SK-N-SH treated with all-trans-retinoic acid at 6 μM for 48 hours (cell line): ENCODE results near the gene HHIPL1.

Experiments
- ATAC-seq: fragments of 200-7000 bp; cut with Tn5 transposase; 3 replicates; pipeline ENCODE4 v1.9.1; 2020; ENCODE audit warnings: mild to moderate bottlenecking, moderate library complexity
- BACH2 ChIP-seq: fragments of 250-450 bp; sonication (Bioruptor Pico); IDR thresholded peaks from 2 replicates; pipeline ENCODE4 v1.9.0; 2021; ENCODE audit warnings: mild to moderate bottlenecking, borderline replicate concordance
- CSDC2 ChIP-seq: fragments of 250-450 bp; sonication (Bioruptor Pico); IDR thresholded peaks from 2 replicates; pipeline ENCODE4 v1.5.0; 2020; ENCODE audit warnings: mild to moderate bottlenecking, moderate library complexity
- ESRRG ChIP-seq: fragments of 250-450 bp; sonication (Bioruptor Pico); IDR thresholded peaks from 2 replicates; pipeline ENCODE4 v1.6.1; 2021; ENCODE audit warnings: mild to moderate bottlenecking
- GLIS3 ChIP-seq: fragments of 250-450 bp; sonication (Bioruptor Pico); IDR thresholded peaks from 2 replicates; pipeline ENCODE4 v1.5.0; 2020; ENCODE audit warnings: mild to moderate bottlenecking, moderate library complexity
- ISL1 ChIP-seq: fragments of 250-450 bp; sonication (Bioruptor Pico); IDR thresholded peaks from 2 replicates; pipeline ENCODE4 v2.1.2; 2022; ENCODE audit warnings: mild to moderate bottlenecking, moderate library complexity
- OSR1 ChIP-seq: fragments of 250-450 bp; sonication (Bioruptor Pico); IDR thresholded peaks from 2 replicates; pipeline ENCODE4 v1.8.0; 2022; ENCODE audit warnings: moderate library complexity, mild to moderate bottlenecking, inconsistent platforms
- PPARA ChIP-seq: fragments of 250-450 bp; sonication (Bioruptor Pico); IDR thresholded peaks from 2 replicates; pipeline ENCODE4 v1.5.0; 2020; ENCODE audit warnings: mild to moderate bottlenecking, borderline replicate concordance
- RARB ChIP-seq: fragments of 250-450 bp; sonication (Bioruptor Pico); IDR thresholded peaks from 2 replicates; pipeline ENCODE4 v1.8.0; 2021; ENCODE audit warnings: mild to moderate bottlenecking, moderate library complexity
- SNAI2 ChIP-seq: fragments of 250-450 bp; sonication (Bioruptor Pico); IDR thresholded peaks from 2 replicates; pipeline ENCODE4 v1.5.0; 2020; ENCODE audit warnings: mild to moderate bottlenecking, moderate library complexity
- TCF4 ChIP-seq: fragments of 250-450 bp; sonication (Bioruptor Pico); IDR thresholded peaks from 2 replicates; pipeline ENCODE4 v1.8.0; 2021; ENCODE audit warnings: mild to moderate bottlenecking, moderate library complexity, borderline replicate concordance
- TOX ChIP-seq: fragments of 250-450 bp; sonication (Bioruptor Pico); IDR thresholded peaks from 2 replicates; pipeline ENCODE4 v1.8.0; 2021; ENCODE audit warnings: mild to moderate bottlenecking, moderate library complexity, borderline replicate concordance
- ZC3H10 ChIP-seq: fragments of 250-450 bp; sonication (Bioruptor Pico); IDR thresholded peaks from 2 replicates; pipeline ENCODE4 v1.5.1; 2021; ENCODE audit warnings: mild to moderate bottlenecking, moderate library complexity
- ZFP30 ChIP-seq: fragments of 450-650 bp; formaldehyde crosslinking; IDR thresholded peaks from 2 replicates; pipeline ENCODE4 v1.5.0; 2022; ENCODE audit warnings: mild to moderate bottlenecking, moderate library complexity
- ZNF70 ChIP-seq: fragments of 450-650 bp; formaldehyde crosslinking; IDR thresholded peaks from 2 replicates; pipeline ENCODE4 v1.5.0; 2020; ENCODE audit warnings: mild to moderate bottlenecking, moderate library complexity
- TF ChIP-seq, protein P1 (sequence below): fragments of 250-450 bp; sonication (Bioruptor Pico); IDR thresholded peaks from 2 replicates; pipeline ENCODE4 v1.5.1; 2021; ENCODE audit warnings: mild to moderate bottlenecking, moderate library complexity
- TF ChIP-seq, protein P2 (sequence below): fragments of 250-450 bp; sonication (Bioruptor Pico); IDR thresholded peaks from 2 replicates; pipeline ENCODE4 v1.5.1; 2020; ENCODE audit warnings: low read depth, mild to moderate bottlenecking, moderate library complexity
- TF ChIP-seq, protein P3 (sequence below): fragments of 250-450 bp; sonication (Bioruptor Pico); IDR thresholded peaks from 2 replicates; pipeline ENCODE4 v1.8.0; 2021; ENCODE audit warnings: low read depth, mild to moderate bottlenecking, moderate library complexity, borderline replicate concordance
- TF ChIP-seq, protein P4 (sequence below): fragments of 250-450 bp; sonication (Bioruptor Pico); IDR thresholded peaks from 2 replicates; pipeline ENCODE4 v1.8.0; 2020; ENCODE audit warnings: mild to moderate bottlenecking, moderate library complexity, borderline replicate concordance
- TF ChIP-seq, protein P5 (sequence below): fragments of 250-450 bp; sonication (Bioruptor Pico); IDR thresholded peaks from 2 replicates; pipeline ENCODE4 v1.5.0; 2020; ENCODE audit warnings: mild to moderate bottlenecking, moderate library complexity

HHIPL1 gene

DNA sequence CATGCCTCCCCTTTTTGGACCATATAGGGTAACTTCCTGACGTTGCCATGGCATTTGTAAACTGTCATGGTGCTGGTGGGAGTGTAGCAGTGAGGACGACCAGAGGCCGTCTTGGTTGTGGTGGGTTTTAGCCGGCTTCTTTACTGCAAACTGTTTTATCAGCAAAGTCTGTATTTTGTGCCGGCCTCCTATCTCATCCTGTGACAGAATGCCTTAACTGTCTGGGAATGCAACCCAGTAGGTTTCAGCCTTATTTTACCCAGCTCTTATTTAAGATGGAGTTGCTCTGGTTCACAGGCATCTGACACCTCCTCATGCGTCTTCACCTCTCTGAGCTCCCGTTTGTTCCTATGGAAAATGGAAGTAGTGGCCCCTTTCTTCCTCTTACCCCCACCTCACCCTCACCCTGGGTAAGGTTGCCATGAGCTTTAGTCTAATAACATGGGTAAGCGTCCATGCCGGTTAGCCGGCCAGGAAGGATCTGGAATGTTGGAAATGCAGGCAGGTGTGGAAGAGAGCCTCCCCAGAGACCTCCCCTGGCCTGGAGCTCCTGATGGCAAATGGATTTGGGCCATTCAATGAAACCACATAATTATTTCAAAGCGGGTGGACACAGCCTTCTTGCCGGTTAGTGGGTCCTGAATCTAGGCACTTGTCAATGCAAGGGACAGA is 18.6 kb downstream of the HHIPL1 start:
- TF ChIP-seq ZNF70 (CRISPR knock-in tag): no peak
- TF ChIP-seq, protein P1, sequence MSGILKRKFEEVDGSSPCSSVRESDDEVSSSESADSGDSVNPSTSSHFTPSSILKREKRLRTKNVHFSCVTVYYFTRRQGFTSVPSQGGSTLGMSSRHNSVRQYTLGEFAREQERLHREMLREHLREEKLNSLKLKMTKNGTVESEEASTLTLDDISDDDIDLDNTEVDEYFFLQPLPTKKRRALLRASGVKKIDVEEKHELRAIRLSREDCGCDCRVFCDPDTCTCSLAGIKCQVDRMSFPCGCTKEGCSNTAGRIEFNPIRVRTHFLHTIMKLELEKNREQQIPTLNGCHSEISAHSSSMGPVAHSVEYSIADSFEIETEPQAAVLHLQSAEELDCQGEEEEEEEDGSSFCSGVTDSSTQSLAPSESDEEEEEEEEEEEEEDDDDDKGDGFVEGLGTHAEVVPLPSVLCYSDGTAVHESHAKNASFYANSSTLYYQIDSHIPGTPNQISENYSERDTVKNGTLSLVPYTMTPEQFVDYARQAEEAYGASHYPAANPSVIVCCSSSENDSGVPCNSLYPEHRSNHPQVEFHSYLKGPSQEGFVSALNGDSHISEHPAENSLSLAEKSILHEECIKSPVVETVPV (CRISPR knock-in tag): no peak
- TF ChIP-seq GLIS3 (CRISPR knock-in tag): no peak
- no peak for TF ChIP-seq ZFP30 (CRISPR knock-in tag)
- no peak for TF ChIP-seq SNAI2
- no peak for TF ChIP-seq TOX
- TF ChIP-seq, protein P2, sequence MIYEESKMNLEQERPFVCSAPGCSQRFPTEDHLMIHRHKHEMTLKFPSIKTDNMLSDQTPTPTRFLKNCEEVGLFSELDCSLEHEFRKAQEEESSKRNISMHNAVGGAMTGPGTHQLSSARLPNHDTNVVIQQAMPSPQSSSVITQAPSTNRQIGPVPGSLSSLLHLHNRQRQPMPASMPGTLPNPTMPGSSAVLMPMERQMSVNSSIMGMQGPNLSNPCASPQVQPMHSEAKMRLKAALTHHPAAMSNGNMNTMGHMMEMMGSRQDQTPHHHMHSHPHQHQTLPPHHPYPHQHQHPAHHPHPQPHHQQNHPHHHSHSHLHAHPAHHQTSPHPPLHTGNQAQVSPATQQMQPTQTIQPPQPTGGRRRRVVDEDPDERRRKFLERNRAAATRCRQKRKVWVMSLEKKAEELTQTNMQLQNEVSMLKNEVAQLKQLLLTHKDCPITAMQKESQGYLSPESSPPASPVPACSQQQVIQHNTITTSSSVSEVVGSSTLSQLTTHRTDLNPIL: no peak
- ATAC-seq: no peak

DNA sequence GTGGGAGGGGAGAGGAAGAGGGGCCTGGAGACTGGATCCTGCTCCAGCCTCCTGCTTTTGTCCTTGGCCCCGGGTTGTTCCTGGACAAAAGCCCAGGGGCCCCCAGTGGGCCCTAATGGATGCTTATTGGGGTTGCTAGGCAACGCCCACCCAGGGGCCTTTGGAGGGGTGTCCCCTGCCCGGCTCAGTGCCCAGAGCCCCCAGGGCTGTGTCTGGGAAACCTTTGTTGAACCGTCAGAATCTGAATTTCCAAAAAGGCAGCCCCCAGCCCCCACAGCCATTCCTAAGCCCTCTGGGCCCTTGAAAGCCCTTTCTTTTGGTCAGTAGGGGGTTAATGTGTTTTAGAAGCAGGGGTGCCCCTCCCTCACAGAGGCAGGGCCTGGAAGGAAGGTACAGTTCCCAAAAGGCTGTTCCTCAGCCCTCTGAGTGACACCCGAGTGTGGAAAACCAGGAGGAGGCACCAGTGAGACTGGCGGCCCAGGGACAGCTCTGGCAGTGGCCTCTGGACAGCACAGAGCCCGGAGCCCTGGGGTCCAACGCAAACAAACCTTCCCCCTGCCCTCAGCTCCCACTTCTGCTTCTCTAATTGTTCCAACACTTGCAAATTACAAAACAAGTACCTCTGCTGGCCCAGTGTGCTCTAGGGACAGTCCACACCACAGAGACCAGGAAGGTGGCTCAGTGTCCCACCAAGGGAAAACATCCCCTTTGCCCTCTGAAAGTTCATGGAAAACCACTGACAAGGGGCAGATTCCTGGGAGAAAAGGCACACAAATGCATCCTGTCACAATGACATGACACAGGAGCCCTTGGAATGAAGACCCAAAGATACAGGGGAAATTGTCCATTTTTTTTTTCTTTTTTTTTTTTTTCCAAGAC is 19.4 kb downstream of the HHIPL1 start:
- TF ChIP-seq ISL1 (peak; percentile 29; the same call in 1 of the 2 replicates), BACH2 (no peak)
- ATAC-seq: peak; percentile 45

DNA sequence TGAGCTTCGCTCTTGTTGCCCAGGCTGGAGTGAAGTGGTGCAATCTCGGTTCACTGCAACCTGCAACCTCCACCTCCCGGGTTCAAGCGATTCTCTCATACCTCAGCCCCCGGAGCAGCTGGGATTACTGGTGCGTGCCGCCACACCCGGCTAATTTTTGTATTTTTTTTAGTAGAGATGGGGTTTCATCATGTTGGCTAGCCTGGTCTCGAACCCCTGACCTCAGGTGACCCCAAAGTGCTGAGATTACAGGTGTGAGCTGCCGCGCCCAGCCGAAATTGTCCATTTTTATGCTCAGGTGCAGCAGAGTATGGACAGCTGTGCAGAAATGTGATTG is 20.0 kb downstream of the HHIPL1 start:
- no peak for TF ChIP-seq GLIS3 (CRISPR knock-in tag)
- TF ChIP-seq, protein P3, sequence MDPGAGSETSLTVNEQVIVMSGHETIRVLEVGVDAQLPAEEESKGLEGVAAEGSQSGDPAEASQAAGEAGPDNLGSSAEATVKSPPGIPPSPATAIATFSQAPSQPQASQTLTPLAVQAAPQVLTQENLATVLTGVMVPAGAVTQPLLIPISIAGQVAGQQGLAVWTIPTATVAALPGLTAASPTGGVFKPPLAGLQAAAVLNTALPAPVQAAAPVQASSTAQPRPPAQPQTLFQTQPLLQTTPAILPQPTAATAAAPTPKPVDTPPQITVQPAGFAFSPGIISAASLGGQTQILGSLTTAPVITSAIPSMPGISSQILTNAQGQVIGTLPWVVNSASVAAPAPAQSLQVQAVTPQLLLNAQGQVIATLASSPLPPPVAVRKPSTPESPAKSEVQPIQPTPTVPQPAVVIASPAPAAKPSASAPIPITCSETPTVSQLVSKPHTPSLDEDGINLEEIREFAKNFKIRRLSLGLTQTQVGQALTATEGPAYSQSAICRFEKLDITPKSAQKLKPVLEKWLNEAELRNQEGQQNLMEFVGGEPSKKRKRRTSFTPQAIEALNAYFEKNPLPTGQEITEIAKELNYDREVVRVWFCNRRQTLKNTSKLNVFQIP (CRISPR knock-in tag): no peak
- TF ChIP-seq PPARA: no peak
- TF ChIP-seq TOX: no peak
- no peak for TF ChIP-seq RARB (CRISPR knock-in tag)
- TF ChIP-seq ZFP30 (CRISPR knock-in tag): no peak
- TF ChIP-seq ESRRG (CRISPR knock-in tag): no peak
- no peak for TF ChIP-seq ISL1
- no peak for TF ChIP-seq OSR1 (CRISPR knock-in tag)
- TF ChIP-seq BACH2: no peak
- no peak for TF ChIP-seq ZNF70 (CRISPR knock-in tag)
- ATAC-seq: no peak; the same call in 2 of the 3 replicates

DNA sequence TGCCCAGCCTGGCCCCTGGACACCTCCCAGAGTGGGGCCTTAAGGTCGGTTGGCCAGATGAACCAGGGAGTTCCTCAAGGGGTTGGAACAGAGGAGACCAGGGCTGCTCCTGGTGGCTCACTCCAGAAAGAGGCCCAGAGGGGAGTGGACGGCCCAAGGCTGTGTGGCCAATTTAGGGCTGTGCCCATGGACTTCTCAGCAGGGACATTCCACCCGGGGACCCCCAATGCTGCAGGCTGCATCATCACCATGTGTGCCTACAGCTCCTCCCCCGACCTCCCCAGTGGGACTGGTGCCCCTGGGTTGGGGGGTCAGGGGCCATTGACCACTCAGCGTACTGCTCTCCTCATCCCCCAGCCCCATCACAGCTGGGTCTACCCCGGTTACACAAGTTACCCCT is 21.6 kb downstream of the HHIPL1 start:
- no peak for ATAC-seq
- TF ChIP-seq, protein P1 (CRISPR knock-in tag): no peak
- TF ChIP-seq CSDC2: no peak
- TF ChIP-seq ZFP30 (CRISPR knock-in tag): no peak
- TF ChIP-seq TCF4 (CRISPR knock-in tag): no peak
- no peak for TF ChIP-seq TOX
- TF ChIP-seq, protein P4, sequence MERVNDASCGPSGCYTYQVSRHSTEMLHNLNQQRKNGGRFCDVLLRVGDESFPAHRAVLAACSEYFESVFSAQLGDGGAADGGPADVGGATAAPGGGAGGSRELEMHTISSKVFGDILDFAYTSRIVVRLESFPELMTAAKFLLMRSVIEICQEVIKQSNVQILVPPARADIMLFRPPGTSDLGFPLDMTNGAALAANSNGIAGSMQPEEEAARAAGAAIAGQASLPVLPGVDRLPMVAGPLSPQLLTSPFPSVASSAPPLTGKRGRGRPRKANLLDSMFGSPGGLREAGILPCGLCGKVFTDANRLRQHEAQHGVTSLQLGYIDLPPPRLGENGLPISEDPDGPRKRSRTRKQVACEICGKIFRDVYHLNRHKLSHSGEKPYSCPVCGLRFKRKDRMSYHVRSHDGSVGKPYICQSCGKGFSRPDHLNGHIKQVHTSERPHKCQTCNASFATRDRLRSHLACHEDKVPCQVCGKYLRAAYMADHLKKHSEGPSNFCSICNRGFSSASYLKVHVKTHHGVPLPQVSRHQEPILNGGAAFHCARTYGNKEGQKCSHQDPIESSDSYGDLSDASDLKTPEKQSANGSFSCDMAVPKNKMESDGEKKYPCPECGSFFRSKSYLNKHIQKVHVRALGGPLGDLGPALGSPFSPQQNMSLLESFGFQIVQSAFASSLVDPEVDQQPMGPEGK (CRISPR knock-in tag): no peak
- no peak for TF ChIP-seq ZC3H10 (CRISPR knock-in tag)
- TF ChIP-seq GLIS3 (CRISPR knock-in tag): no peak
- TF ChIP-seq, protein P2: no peak
- TF ChIP-seq, protein P5, sequence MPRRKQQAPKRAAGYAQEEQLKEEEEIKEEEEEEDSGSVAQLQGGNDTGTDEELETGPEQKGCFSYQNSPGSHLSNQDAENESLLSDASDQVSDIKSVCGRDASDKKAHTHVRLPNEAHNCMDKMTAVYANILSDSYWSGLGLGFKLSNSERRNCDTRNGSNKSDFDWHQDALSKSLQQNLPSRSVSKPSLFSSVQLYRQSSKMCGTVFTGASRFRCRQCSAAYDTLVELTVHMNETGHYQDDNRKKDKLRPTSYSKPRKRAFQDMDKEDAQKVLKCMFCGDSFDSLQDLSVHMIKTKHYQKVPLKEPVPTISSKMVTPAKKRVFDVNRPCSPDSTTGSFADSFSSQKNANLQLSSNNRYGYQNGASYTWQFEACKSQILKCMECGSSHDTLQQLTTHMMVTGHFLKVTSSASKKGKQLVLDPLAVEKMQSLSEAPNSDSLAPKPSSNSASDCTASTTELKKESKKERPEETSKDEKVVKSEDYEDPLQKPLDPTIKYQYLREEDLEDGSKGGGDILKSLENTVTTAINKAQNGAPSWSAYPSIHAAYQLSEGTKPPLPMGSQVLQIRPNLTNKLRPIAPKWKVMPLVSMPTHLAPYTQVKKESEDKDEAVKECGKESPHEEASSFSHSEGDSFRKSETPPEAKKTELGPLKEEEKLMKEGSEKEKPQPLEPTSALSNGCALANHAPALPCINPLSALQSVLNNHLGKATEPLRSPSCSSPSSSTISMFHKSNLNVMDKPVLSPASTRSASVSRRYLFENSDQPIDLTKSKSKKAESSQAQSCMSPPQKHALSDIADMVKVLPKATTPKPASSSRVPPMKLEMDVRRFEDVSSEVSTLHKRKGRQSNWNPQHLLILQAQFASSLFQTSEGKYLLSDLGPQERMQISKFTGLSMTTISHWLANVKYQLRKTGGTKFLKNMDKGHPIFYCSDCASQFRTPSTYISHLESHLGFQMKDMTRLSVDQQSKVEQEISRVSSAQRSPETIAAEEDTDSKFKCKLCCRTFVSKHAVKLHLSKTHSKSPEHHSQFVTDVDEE (CRISPR knock-in tag): no peak
